Measurements from ENCODE around the gene LAMTOR2.

Gene LAMTOR2

DNA sequence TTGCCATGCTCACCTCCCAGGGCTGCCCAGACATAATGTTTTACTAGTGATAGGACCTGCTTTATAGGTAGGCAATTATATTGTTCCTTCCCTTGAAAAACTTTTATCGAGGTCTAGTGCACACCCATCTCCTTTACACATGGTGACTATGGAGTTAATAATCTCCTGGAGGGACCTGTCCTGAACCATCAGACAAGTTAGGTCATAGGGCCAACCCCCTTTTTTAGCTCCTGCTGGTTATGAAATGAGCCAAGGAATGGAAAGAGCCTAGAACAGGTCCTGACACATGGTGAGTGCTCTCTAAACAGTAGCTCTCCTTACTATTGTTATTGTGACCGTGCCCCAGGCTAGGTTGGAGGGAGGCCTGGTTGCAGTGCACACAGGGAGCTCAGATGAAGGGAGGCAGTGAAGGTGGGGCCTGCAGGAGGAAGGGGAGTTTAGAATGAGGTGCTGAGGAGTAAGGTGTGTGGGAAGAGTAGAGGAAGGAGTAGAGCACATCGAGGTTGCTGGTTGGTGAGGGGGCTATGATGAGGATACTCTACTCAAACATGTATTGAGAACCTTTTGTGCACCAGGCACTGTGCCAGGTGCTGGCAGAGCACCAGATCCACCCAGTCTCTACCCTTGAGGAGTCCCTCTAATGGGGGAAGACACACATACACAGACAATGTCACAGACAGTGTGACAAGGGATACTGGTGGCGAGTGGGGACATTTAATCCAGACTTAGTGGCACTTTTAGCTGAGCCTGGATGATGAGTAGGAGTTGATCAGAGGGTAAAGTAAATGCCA lies 45.8 kb downstream of the LAMTOR2 start:
- DNase-seq, result no peak

DNA sequence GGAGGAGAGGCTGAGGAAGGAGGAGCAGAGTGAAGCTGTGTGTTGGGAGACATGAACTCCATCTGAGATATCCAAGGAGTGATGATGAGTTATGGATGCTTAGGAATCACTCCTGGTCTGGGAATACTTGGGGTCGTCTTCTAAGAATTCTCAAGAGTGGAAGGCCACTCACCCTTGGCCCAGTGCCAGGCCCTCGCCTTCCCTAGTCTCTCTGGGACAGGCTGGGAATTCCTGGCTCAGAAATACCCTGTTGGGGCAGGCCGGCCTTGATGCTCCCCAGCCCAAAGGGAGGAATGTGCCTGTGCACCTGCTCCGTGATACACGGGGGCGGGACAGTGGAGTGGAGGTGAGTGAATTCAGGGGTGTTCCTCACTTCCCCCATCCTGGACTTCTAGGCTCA lies 47.3 kb downstream of the LAMTOR2 start:
- DNase-seq, result no peak

DNA sequence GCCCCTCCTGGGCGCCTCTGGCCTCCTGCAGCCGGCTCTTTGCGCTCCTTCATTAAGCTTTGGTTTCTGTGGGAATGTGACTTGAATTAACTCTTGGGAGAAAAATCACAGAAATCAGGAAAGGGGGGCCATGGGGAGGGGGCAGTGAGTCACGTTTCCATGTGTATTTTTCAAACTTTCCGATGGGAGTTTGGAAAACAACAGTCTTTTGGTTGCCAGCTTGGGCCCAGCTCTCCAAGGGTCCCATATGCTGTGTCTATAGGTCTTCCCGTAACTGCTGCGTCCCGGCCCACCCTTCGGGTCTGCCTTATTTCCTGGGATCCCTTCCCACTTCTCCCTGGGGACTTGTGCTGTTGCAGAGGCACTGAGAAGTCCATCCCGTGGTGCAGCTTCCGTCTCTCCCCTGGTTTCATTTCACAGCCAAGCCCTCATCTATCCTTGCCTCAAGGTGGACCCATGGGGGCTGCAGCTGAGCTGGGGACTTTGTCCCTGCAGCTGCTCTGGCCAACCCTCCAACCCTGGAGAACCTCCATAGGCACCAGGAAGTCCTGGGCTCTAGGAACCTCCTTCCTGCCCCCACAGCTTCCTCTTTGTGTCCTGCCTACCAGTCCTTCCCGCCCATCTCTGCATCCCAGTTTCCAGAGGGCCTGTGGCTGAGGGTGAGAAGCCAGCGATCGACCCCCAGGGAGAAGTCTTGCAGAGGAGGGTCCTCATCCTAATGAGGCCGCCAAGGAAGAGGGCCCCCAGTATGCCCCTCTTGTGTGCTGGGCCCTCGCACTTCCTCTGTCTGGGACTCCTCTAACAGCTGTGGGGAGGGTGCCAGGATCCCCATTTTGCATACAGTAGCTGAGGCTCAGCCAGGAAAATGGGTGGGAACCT lies 48.3 kb downstream of the LAMTOR2 start:
- DNase-seq, result no peak

DNA sequence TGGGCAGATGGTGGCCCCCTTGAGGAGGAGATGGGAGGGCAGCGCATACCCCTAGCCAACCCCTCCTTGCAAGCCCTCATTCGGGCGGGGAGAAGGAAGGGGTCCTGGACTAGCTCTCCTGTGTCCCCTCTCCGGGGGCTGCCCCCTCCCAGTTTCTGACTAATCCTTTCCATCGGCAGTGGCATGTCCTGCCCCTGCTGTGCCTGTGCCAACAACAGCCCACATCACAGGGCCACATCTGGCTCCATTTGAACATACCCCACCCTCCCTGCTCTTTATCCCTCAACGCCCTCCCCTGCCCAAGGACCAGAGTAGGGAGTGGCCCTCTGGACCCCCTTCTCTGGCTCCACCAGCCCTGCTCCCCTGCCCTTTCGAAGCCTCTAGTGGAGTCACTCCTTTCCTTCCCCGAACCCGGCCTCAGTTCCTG lies 49.0 kb downstream of the LAMTOR2 start:
- DNase-seq, result peak; percentile 47

DNA sequence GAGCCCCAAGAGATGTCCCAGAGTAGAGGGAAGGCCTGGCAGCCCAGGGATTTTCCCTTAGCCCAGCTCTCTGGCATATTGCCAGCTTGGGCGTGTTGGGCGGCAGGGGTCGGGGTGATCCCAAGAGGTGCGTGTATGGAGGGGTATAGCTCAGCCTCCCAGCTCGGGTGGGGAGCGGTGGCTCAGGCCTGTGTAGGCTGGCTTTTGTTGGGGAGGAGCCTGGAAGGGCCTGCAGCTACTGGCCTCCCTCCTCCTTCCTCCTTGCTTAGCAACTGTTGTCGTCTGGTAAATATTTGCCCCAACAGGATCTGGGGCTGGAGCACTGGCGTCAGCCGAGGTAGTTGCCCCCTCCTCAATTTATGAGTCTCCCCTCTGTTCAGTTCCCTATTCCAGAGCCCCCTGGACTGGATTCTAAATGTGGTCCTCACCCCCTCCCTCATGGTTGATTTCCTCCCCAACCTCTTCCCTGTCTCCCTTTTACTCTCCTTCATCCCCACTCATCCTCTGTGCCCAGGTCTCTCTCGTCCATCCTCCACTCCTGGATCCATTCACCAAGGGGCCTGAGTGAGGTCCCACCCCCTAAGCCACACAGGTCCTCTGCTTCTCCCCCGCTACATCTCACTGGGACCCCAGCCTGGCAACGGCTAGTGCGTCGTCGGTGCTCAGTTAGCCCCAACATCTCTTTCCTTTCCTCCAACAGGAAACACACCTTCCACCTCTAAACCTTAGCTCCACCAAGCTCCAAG lies 49.7 kb downstream of the LAMTOR2 start:
- peak; percentile 48 for DNase-seq

DNA sequence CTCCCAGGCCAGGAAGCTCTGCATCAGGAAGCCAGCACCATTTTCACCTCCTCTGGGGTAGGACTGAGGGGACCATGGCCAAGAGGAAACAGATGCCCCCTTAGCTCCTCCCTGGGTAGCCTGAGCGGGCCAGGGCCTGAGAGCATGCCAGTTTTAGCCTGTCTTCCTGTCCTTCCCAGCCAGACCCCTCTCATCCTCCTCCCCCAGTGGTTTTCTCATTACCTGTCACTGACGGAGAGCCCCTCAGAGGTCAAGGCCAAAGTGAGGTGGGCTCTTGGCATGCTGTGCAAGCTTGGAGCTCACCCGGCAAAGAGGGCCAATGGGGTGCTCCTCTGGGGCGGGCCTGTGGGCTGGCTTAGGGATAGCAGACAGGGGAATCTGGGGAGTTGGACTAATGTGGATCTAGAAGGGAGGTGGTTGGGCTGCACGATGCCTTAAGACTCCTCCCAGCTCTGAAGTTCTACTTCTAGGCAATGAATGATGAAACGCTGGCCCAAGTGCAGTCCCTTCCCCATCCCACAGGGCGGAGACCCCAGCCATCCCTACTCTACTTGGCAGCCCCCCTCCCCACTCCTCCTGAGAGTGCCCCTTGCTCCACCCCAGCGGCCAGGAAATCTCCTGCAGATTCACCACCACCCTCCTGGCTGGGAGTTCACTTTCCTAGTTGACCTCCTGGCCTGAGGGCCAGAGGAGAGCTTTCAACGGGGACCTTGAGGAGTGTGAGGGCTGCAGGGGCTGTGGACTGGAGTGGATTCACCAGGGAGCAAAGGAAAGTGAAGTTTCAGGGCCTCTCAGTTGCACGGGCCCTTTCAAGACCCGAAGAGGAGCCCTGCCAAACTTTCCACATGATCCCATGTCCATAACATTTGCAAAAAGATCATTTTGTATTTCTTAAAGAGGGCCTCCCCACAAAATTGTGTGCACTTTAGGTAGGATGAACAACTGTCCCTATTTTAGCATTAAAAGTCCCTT lies 50.6 kb downstream of the LAMTOR2 start:
- no peak for DNase-seq

DNA sequence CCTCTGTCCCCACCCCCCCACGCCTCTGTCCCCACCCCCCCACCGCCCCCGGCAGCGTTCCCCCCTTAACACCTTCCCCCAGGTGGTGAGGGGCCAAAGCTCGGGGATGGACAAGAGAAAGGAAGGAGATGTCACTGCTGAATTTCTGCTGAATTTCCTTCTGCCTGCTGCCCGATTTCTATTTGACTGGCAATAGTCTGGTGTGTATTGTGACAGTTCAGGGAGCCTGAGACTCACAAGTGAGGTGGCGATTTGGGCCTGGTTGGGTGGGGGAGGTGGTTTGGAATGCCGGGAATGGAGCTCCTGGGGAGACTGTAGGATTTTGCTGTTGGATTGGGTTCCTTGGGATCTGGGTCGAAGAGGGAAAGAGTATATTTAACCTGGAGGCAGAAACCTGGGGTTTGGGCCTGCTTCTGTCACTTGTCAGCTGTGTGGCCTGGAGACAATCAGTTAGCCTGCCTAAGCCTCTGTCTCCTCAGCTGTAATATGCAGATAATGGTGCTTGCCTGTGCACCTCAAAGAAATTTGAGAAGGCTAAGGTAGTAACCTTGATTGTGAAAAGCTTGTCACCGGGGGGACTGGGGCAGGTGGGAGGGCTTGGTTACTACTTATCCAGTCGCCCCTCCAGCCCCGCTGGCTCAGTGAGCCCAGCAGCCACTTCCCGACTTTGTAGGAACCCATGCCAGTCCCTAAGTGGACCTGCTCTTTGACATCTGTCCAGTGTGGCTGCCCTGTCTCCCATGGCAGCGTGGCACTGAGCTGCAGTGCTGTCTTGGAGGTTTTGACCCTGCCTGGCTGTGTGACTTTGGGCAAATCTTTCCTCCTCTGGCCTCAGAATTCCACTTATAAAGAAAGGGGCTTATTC lies 52.3 kb downstream of the LAMTOR2 start:
- DNase-seq, result no peak

DNA sequence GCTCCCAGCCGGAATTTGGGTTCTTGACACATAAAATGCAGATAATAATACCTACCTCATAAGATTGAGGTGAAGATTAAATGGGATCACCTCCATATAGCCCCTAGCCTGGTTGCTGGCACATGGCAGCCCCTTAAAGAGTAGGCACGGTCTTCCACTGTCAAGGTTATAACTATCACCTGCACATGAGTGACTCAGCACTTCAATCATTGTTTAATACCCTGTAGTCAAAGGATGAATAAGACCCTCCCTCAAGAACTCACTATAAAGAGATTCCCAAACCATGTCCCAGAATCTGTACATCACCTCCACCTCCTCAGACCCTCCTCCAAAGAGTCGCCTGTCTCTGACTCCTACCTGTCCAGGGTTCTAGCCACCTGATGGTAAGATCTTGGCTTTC lies 53.5 kb downstream of the LAMTOR2 start:
- DNase-seq, result no peak
